GM23338 (cell line): Measurements from ENCODE around the gene FAM229B. TPM values are rescaled to one million over a fixed set of nuclear protein-coding genes. Genes with fewer than 3 reads are reported as not detected.

Experiments used
- ATAC-seq: fragments of 200-7000 bp; cut with Tn5 transposase; 3 replicates; pipeline ENCODE4 v1.9.1; 2020
- DNase-seq: peaks from one replicate; pipeline ENCODE4 v3.0.0-alpha.2; 2015; ENCODE audit warnings: low spot score
- H2AFZ ChIP-seq: fragments of 200-600 bp; sonication (generic); 2 replicates; pipeline ENCODE4 v1.8.0; 2016; ENCODE audit warnings: antibody characterized with exemption, mild to moderate bottlenecking, moderate library complexity
- H3F3A ChIP-seq: fragments of 200-600 bp; sonication (generic); replicated peaks from 2 replicates; pipeline ENCODE4 v1.8.0; 2017; ENCODE audit warnings: antibody characterized with exemption, mixed run types, low read depth
- H3K27ac ChIP-seq: fragments of 200-600 bp; sonication (generic); 2 replicates; pipeline ENCODE4 v1.6.1; 2016; ENCODE audit warnings: low read depth
- H3K27me3 ChIP-seq: fragments of 200-600 bp; sonication (generic); 2 replicates; pipeline ENCODE4 v1.8.0; 2016; ENCODE audit warnings: mild to moderate bottlenecking, mixed run types, moderate library complexity; ENCODE audit not compliant: insufficient read depth
- H3K36me3 ChIP-seq: fragments of 200-600 bp; sonication (generic); 2 replicates; pipeline ENCODE4 v1.8.0; 2016; ENCODE audit warnings: mild to moderate bottlenecking; ENCODE audit not compliant: insufficient read depth
- H3K4me1 ChIP-seq: fragments of 200-600 bp; sonication (generic); 2 replicates; pipeline ENCODE4 v1.8.0; 2016; ENCODE audit warnings: mild to moderate bottlenecking, moderate library complexity; ENCODE audit not compliant: insufficient read depth
- H3K4me2 ChIP-seq: fragments of 200-600 bp; sonication (generic); 2 replicates; pipeline ENCODE4 v1.7.1; 2017; ENCODE audit warnings: mixed run types
- H3K4me3 ChIP-seq: fragments of 200-600 bp; sonication (generic); 2 replicates; pipeline ENCODE4 v1.6.1; 2016; ENCODE audit warnings: mixed run types
- H3K79me2 ChIP-seq: fragments of 200-600 bp; sonication (generic); replicated peaks from 2 replicates; pipeline ENCODE4 v1.8.0; 2017; ENCODE audit warnings: mild to moderate bottlenecking; ENCODE audit not compliant: insufficient read depth
- H3K9me2 ChIP-seq: fragments of 200-600 bp; sonication (generic); 2 replicates; pipeline ENCODE4 v1.8.0; 2017; ENCODE audit not compliant: insufficient read depth
- H4K20me1 ChIP-seq: fragments of 200-600 bp; sonication (generic); replicated peaks from 2 replicates; pipeline ENCODE4 v1.8.0; 2017; ENCODE audit warnings: mild to moderate bottlenecking; ENCODE audit not compliant: insufficient read depth
- H3K27ac Mint-ChIP-seq: 2 replicates; pipeline ENCODE4 v1.8.0; 2020; ENCODE audit warnings: inconsistent platforms, mild to moderate bottlenecking, moderate library complexity, mixed read lengths
- H3K27me3 Mint-ChIP-seq: 3 replicates; pipeline ENCODE4 v1.8.0; 2022; ENCODE audit warnings: low read depth, mild to moderate bottlenecking, moderate library complexity, mixed read lengths, inconsistent platforms; ENCODE audit not compliant: insufficient read depth, poor library complexity
- H3K36me3 Mint-ChIP-seq: 3 replicates; pipeline ENCODE4 v1.8.0; 2021; ENCODE audit warnings: low read depth, mild to moderate bottlenecking, inconsistent platforms, moderate library complexity, mixed read lengths
- H3K4me1 Mint-ChIP-seq: 3 replicates; pipeline ENCODE4 v1.8.0; 2020; ENCODE audit warnings: mild to moderate bottlenecking, inconsistent platforms, mixed read lengths
- H3K4me3 Mint-ChIP-seq: 3 replicates; pipeline ENCODE4 v1.8.0; 2021; ENCODE audit warnings: moderate library complexity, mild to moderate bottlenecking, inconsistent platforms, mixed read lengths
- H3K9me3 Mint-ChIP-seq: 3 replicates; pipeline ENCODE4 v1.8.0; 2020; ENCODE audit warnings: moderate library complexity, mild to moderate bottlenecking, inconsistent platforms, mixed read lengths
- CREB1 ChIP-seq: fragments of 250-450 bp; sonication (Bioruptor Pico); IDR thresholded peaks from 2 replicates; pipeline ENCODE4 v1.5.0; 2020; ENCODE audit warnings: low read depth, mild to moderate bottlenecking, moderate library complexity
- EZH2phosphoT487 ChIP-seq: fragments of 200-600 bp; sonication (generic); IDR thresholded peaks from one replicate; pipeline ENCODE4 v1.8.1; 2018; ENCODE audit warnings: antibody characterized with exemption; ENCODE audit not compliant: unreplicated experiment
- NANOG ChIP-seq: IDR thresholded peaks from 2 replicates; pipeline ENCODE4 v1.6.1; 2016; ENCODE audit warnings: antibody characterized with exemption, borderline replicate concordance
- ZNF331 ChIP-seq: fragments of 250-450 bp; sonication (Bioruptor Pico); IDR thresholded peaks from 2 replicates; pipeline ENCODE4 v1.5.0; 2020; ENCODE audit warnings: low read depth, mild to moderate bottlenecking, moderate library complexity
- polyA plus RNA-seq: library from polyadenylated mRNA; unstranded; fragments of >200 nt; fragmentation: Nextera tagmentation; extraction: Ambion mirVana; gene quantifications from 2 replicates; pipeline ENCODE4 v1.2.1, GENCODE V29; 2016
- total RNA-seq: library from RNA; depleted of rRNA; stranded (reverse); fragments of >200 nt; shearing (Covaris generic); gene quantifications from 2 replicates; pipeline ENCODE4 v1.2.3, GENCODE V29; 2014
- TF ChIP-seq, protein P1 (sequence below): fragments of 250-450 bp; sonication (Bioruptor Pico); IDR thresholded peaks from 2 replicates; pipeline ENCODE4 v1.5.0; 2020; ENCODE audit warnings: mild to moderate bottlenecking, moderate library complexity
- TF ChIP-seq, protein P2 (sequence below), 2 experiments: fragments of 200-600 bp in 1 of 2; sonication (generic) in 1 of 2; conservative IDR thresholded peaks; 2 replicates each; pipeline versions ENCODE4 v1.5.1 to v1.6.1; 2016 to 2017; ENCODE audit warnings: antibody characterized with exemption in 2 of 2, low read depth in 2 of 2, mild to moderate bottlenecking in 2 of 2, moderate library complexity in 1 of 2

FAM229B gene
- total and polyA plus RNA-seq, 2 experiments from 2014 or later, result 4.4 to 32.9 TPM

DNA sequence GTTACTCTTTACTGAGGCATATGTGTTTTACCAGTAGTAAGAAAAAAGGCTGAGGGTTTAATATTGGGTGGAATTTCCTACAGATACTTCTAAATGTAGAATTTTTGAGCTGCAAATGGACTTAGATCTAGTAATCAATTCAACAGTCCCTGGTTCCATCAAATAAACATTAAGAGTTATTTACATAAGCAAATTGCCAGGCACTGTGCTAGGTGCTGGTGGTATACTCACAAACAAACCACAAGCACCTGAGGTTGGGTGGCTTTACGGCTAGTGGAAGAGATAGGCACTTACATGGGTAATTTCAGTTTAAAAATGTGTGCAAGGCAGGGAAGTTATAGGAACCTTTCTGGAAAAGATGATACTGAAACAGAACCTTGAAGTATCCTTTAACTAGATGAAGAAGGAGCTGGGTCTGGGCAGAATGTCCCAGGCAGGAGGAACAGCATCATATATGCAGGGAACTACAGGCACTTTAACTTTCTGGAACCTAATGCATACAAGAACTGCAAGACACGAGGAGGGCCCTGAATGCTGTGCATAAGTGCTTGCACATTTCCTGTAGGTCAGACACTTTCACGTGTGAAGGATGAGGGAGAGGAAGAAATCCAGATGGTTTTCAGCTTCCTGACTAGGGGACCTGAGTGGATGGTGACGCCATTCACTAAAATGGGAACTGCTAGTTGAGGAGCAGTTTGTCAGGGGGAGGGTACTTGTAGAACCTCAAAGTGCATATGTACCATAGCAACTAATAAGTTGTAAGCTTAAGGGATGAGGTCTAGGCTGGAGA lies 29.0 kb upstream of the FAM229B start:
- Histone ChIP-seq H3K4me1 (no peaks in the 10 kb centered on the region), H3F3A (no peaks in the 10 kb centered on the region), H2AFZ (no peak overlapping the region; the same call in 1 of the 2 replicates), H3K79me2 (no peaks in the 10 kb centered on the region), H4K20me1 (no peaks in the 10 kb centered on the region), H3K9me2 (0 out of 2 replicates have a peak, but pooled peaks cover 4% of the 10 kb centered on the region), H3K4me3 (no peak overlapping the region), H3K27me3 (no peaks in the 10 kb centered on the region), H3K36me3 (no peaks in the 10 kb centered on the region), H3K4me2 (no peak overlapping the region), H3K27ac (no peak overlapping the region)
- Mint-ChIP-seq H3K36me3 (no peaks in the 10 kb centered on the region), H3K27ac (no peak overlapping the region), H3K4me1 (no peaks in the 10 kb centered on the region), H3K27me3 (no peaks in the 10 kb centered on the region), H3K4me3 (no peak overlapping the region), H3K9me3 (no peaks in the 10 kb centered on the region)
- DNase-seq (no peak), ATAC-seq (no peak)
- TF ChIP-seq EZH2phosphoT487 (no peak), NANOG (no peak), ZNF331 (CRISPR knock-in tag) (no peak), CREB1 (CRISPR knock-in tag) (no peak)
- TF ChIP-seq, protein P1, sequence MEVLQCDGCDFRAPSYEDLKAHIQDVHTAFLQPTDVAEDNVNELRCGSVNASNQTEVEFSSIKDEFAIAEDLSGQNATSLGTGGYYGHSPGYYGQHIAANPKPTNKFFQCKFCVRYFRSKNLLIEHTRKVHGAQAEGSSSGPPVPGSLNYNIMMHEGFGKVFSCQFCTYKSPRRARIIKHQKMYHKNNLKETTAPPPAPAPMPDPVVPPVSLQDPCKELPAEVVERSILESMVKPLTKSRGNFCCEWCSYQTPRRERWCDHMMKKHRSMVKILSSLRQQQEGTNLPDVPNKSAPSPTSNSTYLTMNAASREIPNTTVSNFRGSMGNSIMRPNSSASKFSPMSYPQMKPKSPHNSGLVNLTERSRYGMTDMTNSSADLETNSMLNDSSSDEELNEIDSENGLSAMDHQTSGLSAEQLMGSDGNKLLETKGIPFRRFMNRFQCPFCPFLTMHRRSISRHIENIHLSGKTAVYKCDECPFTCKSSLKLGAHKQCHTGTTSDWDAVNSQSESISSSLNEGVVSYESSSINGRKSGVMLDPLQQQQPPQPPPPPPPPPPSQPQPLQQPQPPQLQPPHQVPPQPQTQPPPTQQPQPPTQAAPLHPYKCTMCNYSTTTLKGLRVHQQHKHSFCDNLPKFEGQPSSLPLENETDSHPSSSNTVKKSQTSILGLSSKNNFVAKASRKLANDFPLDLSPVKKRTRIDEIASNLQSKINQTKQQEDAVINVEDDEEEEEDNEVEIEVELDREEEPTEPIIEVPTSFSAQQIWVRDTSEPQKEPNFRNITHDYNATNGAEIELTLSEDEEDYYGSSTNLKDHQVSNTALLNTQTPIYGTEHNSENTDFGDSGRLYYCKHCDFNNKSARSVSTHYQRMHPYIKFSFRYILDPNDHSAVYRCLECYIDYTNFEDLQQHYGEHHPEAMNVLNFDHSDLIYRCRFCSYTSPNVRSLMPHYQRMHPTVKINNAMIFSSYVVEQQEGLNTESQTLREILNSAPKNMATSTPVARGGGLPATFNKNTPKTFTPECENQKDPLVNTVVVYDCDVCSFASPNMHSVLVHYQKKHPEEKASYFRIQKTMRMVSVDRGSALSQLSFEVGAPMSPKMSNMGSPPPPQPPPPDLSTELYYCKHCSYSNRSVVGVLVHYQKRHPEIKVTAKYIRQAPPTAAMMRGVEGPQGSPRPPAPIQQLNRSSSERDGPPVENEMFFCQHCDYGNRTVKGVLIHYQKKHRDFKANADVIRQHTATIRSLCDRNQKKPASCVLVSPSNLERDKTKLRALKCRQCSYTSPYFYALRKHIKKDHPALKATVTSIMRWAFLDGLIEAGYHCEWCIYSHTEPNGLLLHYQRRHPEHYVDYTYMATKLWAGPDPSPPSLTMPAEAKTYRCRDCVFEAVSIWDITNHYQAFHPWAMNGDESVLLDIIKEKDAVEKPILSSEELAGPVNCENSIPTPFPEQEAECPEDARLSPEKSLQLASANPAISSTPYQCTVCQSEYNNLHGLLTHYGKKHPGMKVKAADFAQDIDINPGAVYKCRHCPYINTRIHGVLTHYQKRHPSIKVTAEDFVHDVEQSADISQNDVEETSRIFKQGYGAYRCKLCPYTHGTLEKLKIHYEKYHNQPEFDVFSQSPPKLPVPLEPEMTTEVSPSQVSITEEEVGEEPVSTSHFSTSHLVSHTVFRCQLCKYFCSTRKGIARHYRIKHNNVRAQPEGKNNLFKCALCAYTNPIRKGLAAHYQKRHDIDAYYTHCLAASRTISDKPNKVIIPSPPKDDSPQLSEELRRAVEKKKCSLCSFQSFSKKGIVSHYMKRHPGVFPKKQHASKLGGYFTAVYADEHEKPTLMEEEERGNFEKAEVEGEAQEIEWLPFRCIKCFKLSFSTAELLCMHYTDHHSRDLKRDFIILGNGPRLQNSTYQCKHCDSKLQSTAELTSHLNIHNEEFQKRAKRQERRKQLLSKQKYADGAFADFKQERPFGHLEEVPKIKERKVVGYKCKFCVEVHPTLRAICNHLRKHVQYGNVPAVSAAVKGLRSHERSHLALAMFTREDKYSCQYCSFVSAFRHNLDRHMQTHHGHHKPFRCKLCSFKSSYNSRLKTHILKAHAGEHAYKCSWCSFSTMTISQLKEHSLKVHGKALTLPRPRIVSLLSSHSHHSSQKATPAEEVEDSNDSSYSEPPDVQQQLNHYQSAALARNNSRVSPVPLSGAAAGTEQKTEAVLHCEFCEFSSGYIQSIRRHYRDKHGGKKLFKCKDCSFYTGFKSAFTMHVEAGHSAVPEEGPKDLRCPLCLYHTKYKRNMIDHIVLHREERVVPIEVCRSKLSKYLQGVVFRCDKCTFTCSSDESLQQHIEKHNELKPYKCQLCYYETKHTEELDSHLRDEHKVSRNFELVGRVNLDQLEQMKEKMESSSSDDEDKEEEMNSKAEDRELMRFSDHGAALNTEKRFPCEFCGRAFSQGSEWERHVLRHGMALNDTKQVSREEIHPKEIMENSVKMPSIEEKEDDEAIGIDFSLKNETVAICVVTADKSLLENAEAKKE (CRISPR knock-in tag), result no peak
- TF ChIP-seq, protein P2, sequence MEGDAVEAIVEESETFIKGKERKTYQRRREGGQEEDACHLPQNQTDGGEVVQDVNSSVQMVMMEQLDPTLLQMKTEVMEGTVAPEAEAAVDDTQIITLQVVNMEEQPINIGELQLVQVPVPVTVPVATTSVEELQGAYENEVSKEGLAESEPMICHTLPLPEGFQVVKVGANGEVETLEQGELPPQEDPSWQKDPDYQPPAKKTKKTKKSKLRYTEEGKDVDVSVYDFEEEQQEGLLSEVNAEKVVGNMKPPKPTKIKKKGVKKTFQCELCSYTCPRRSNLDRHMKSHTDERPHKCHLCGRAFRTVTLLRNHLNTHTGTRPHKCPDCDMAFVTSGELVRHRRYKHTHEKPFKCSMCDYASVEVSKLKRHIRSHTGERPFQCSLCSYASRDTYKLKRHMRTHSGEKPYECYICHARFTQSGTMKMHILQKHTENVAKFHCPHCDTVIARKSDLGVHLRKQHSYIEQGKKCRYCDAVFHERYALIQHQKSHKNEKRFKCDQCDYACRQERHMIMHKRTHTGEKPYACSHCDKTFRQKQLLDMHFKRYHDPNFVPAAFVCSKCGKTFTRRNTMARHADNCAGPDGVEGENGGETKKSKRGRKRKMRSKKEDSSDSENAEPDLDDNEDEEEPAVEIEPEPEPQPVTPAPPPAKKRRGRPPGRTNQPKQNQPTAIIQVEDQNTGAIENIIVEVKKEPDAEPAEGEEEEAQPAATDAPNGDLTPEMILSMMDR (conservative IDR thresholded peaks at IDR 0.05; ENCODE audit: low read depth in 2 of 2), result no peak
